Cardiac fibroblast (primary cell): ENCODE measurements around the gene TMEM217.

Experiments
- DNase-seq, 2 donors: peaks; one replicate each; pipeline versions ENCODE4 v3.0.0 to v3.0.0-alpha.2; 2010; ENCODE audit warnings: low read depth in 2 of 2
- H3K4me3 ChIP-seq, 2 donors: replicated peaks in 1 of 2; 1 replicate in 1 of 2; 2 replicates in 1 of 2; pipeline ENCODE4 v1.5.1; 2011; ENCODE audit warnings: low read depth in 2 of 2, low read length in 2 of 2, mild to moderate bottlenecking in 2 of 2, moderate library complexity in 1 of 2
- CTCF ChIP-seq: IDR thresholded peaks from one replicate; pipeline ENCODE4 v1.5.1; 2011; ENCODE audit warnings: low read depth, mild to moderate bottlenecking, low read length, inconsistent platforms

The TMEM217 gene

GRCh38 chr6:37207903-37208456 lies 50.0 kb downstream of the TMEM217 start:
- TF ChIP-seq CTCF = peak; percentile 90
- H3K4me3 ChIP-seq = no peak overlapping the region
- DNase-seq = peak; percentile 85 to 89

- no peak for TF ChIP-seq CTCF
- no peak for DNase-seq
- no peak overlapping the region for H3K4me3 ChIP-seq
These were observed 51.3 kb downstream of the TMEM217 start for GRCh38 chr6:37206622-37207021.

- no peak overlapping the region for H3K4me3 ChIP-seq
- no peak for DNase-seq
- TF ChIP-seq CTCF = no peak
These were observed 52.0 kb downstream of the TMEM217 start for GRCh38 chr6:37205997-37206340.

- no peak for DNase-seq
- no peak for TF ChIP-seq CTCF
- H3K4me3 ChIP-seq = no peak overlapping the region
These were observed 52.6 kb downstream of the TMEM217 start for GRCh38 chr6:37205175-37205996.

GRCh38 chr6:37204014-37204751 lies 53.8 kb downstream of the TMEM217 start:
- peak; percentile 55 to 74 for DNase-seq
- H3K4me3 ChIP-seq = no peak overlapping the region
- no peak for TF ChIP-seq CTCF

GRCh38 chr6:37202788-37203491 lies 55.0 kb downstream of the TMEM217 start:
- no peak for DNase-seq
- no peak for TF ChIP-seq CTCF
- H3K4me3 ChIP-seq = no peak overlapping the region
